A673 (cell line): ENCODE measurements around the gene ATXN2.

Experiments
- EZH2 ChIP-seq: fragments of 200-600 bp; sonication (generic); IDR thresholded peaks from 2 replicates; pipeline ENCODE4 v1.6.1; 2017; ENCODE audit warnings: borderline replicate concordance, low read depth, mild to moderate bottlenecking, mixed read lengths, antibody characterized with exemption, low read length; ENCODE audit not compliant: poor library complexity, severe bottlenecking
- TF ChIP-seq, protein P1 (sequence below): fragments of 300-800, 200-600 bp; sonication (generic); conservative IDR thresholded peaks from 2 replicates; pipeline ENCODE4 v1.5.1; 2017; ENCODE audit warnings: low read depth, mild to moderate bottlenecking, antibody characterized with exemption, low read length, moderate library complexity, mixed read lengths

DNA sequence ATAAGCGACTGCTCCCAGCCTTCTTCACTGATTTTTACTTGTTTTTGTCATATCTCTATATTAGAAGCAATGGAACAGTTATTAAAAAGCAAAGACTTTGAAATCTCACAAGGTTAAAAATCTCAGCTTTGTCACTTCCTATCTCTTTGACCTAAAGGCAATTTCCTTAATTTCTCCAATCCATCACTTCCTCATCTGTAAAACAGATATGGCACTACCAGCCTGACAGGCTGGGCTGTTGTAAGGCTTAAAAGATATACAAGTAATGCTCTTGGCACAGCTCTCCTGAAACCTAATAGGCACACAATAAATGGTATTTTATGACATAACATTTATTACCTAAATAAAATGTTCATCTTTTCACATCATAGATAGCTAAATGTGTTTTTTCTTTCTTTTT, 25.6 kb downstream of the ATXN2 start:
- TF ChIP-seq, protein P1, sequence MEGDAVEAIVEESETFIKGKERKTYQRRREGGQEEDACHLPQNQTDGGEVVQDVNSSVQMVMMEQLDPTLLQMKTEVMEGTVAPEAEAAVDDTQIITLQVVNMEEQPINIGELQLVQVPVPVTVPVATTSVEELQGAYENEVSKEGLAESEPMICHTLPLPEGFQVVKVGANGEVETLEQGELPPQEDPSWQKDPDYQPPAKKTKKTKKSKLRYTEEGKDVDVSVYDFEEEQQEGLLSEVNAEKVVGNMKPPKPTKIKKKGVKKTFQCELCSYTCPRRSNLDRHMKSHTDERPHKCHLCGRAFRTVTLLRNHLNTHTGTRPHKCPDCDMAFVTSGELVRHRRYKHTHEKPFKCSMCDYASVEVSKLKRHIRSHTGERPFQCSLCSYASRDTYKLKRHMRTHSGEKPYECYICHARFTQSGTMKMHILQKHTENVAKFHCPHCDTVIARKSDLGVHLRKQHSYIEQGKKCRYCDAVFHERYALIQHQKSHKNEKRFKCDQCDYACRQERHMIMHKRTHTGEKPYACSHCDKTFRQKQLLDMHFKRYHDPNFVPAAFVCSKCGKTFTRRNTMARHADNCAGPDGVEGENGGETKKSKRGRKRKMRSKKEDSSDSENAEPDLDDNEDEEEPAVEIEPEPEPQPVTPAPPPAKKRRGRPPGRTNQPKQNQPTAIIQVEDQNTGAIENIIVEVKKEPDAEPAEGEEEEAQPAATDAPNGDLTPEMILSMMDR = no peak
- no peak for TF ChIP-seq EZH2
